Gastroesophageal sphincter (tissue), 4 donors: ENCODE measurements around the gene LRRC8C. TPM values are rescaled to one million over a fixed set of nuclear protein-coding genes. Genes with fewer than 3 reads are reported as not detected.

Source experiments
- ATAC-seq: fragments of 150-250 bp; one replicate; pipeline ENCODE4 v1.9.1; 2016; ENCODE audit warnings: mild to moderate bottlenecking, moderate library complexity
- H3K27ac ChIP-seq, 4 donors: fragments of 200-600 bp; sonication (generic) in 3 of 4; 1 replicate in 3 of 4; 2 replicates in 1 of 4; pipeline ENCODE4 v1.5.1; 2016 to 2019
- H3K27me3 ChIP-seq: fragments of 200-600 bp; sonication (generic); one replicate; pipeline ENCODE4 v1.5.1; 2019
- H3K36me3 ChIP-seq, 2 donors: fragments of 200-600 bp; sonication (generic); one replicate each; pipeline ENCODE4 v1.5.1; 2019; ENCODE audit warnings: control low read depth in 1 of 2
- H3K4me1 ChIP-seq, 3 donors: fragments of 200-600 bp; sonication (generic); 1 replicate in 2 of 3; 2 replicates in 1 of 3; pipeline ENCODE4 v1.5.1; 2016 to 2019; ENCODE audit warnings: control low read depth in 2 of 3
- H3K4me3 ChIP-seq, 2 donors: fragments of 200-600 bp; sonication (generic); one replicate each; pipeline ENCODE4 v1.5.1; 2019; ENCODE audit warnings: mild to moderate bottlenecking in 1 of 2, moderate library complexity in 1 of 2
- H3K9me3 ChIP-seq, 3 donors: fragments of 200-600 bp; sonication (generic); one replicate each; pipeline ENCODE4 v1.5.1; 2017 to 2019; ENCODE audit warnings: control low read depth in 2 of 3
- CTCF ChIP-seq, 4 experiments: fragments of 200-600 bp in 2 of 4; fragments of 450-650 bp in 2 of 4; sonication (generic) in 1 of 4; IDR thresholded peaks; one replicate each; pipeline ENCODE4 v1.5.1; 2017 to 2019; ENCODE audit warnings: antibody characterized with exemption in 4 of 4, mild to moderate bottlenecking in 2 of 4, moderate library complexity in 2 of 4
- EP300 ChIP-seq: sonication (generic); formaldehyde crosslinking; IDR thresholded peaks from one replicate; pipeline ENCODE4 v1.6.1; 2017; ENCODE audit warnings: antibody characterized with exemption, mild to moderate bottlenecking
- POLR2A ChIP-seq, 2 donors: fragments of 450-650 bp; IDR thresholded peaks; one replicate each; pipeline ENCODE4 v1.6.1; 2017; ENCODE audit warnings: antibody characterized with exemption in 2 of 2, mild to moderate bottlenecking in 2 of 2, moderate library complexity in 1 of 2
- POLR2AphosphoS5 ChIP-seq: sonication (generic); formaldehyde crosslinking; IDR thresholded peaks from one replicate; pipeline ENCODE4 v1.6.1; 2017; ENCODE audit warnings: antibody characterized with exemption
- WGBS, 2 donors: methylation state at CpG; one replicate each; pipeline ENCODE4 v1.1.5; 2018; ENCODE audit warnings: low coverage in 1 of 2; 5-methylcytosine and 5-hydroxymethylcytosine counted together
- total RNA-seq, 4 donors: library from RNA; depleted of rRNA; stranded (reverse); fragments of >200 nt; gene quantifications; one replicate each; pipeline ENCODE4 v1.1.0, GENCODE V29; 2016

The LRRC8C gene
- total RNA-seq, 4 donors from 2014 or later, result 5.4 to 9.6 (median 6.2) TPM

GRCh38 chr1:89686520-89686919, 53.6 kb downstream of the LRRC8C start:
- Histone ChIP-seq H3K27ac (no peak overlapping the region), H3K36me3 (peaks cover 0 to 8% of the 10 kb centered on the region in 2 donors), H3K4me3 (no peak overlapping the region), H3K9me3 (no peaks in the 10 kb centered on the region), H3K27me3 (no peaks in the 10 kb centered on the region), H3K4me1 (no peaks in the 10 kb centered on the region)
- ATAC-seq, result no peak
- no peak for TF ChIP-seq POLR2AphosphoS5
- TF ChIP-seq POLR2A (IDR thresholded peaks at IDR 0.05), result no peak
- TF ChIP-seq EP300, result no peak
- TF ChIP-seq CTCF (IDR thresholded peaks at IDR 0.05), result no peak
- 71 to 100% methylated on average over 3 to 4 of the region's 5 CpGs for WGBS, 2 donors

- TF ChIP-seq POLR2A (IDR thresholded peaks at IDR 0.05) (no peak), EP300 (no peak), POLR2AphosphoS5 (no peak), CTCF (IDR thresholded peaks at IDR 0.05) (no peak)
- ATAC-seq, result no peak
- Histone ChIP-seq H3K4me1 (peaks cover 0 to 6% (median 0%) of the 10 kb centered on the region in 3 donors), H3K36me3 (peaks cover 0 to 8% of the 10 kb centered on the region in 2 donors), H3K27me3 (no peaks in the 10 kb centered on the region), H3K4me3 (no peak overlapping the region), H3K27ac (no peak overlapping the region), H3K9me3 (no peaks in the 10 kb centered on the region)
These were observed 54.3 kb downstream of the LRRC8C start for GRCh38 chr1:89687254-89687653.

GRCh38 chr1:89688607-89689006, 55.7 kb downstream of the LRRC8C start:
- H3K27me3 ChIP-seq, result no peaks in the 10 kb centered on the region
- H3K4me3 ChIP-seq, result no peak overlapping the region
- no peaks in the 10 kb centered on the region for H3K9me3 ChIP-seq
- TF ChIP-seq POLR2A (IDR thresholded peaks at IDR 0.05) (no peak), CTCF (IDR thresholded peaks at IDR 0.05) (no peak), EP300 (no peak), POLR2AphosphoS5 (no peak)
- WGBS, 2 donors, result 62 to 90% methylated on average over 1 of the region's 1 CpG
- peaks cover 0 to 8% of the 10 kb centered on the region in 2 donors for H3K36me3 ChIP-seq
- no peak for ATAC-seq
- H3K4me1 ChIP-seq, result peaks cover 0 to 12% (median 4%) of the 10 kb centered on the region in 3 donors
- no peak overlapping the region for H3K27ac ChIP-seq

GRCh38 chr1:89689234-89689633, 56.3 kb downstream of the LRRC8C start:
- H3K27me3 ChIP-seq, result no peaks in the 10 kb centered on the region
- 86 to 87% methylated on average over 3 of the region's 3 CpGs for WGBS, 2 donors
- peaks cover 0 to 8% of the 10 kb centered on the region in 2 donors for H3K36me3 ChIP-seq
- no peak for TF ChIP-seq CTCF (IDR thresholded peaks at IDR 0.05)
- no peak for TF ChIP-seq EP300
- no peak for TF ChIP-seq POLR2A (IDR thresholded peaks at IDR 0.05)
- TF ChIP-seq POLR2AphosphoS5, result no peak
- no peak for ATAC-seq
- no peak overlapping the region for H3K4me3 ChIP-seq
- peaks cover 0 to 12% (median 4%) of the 10 kb centered on the region in 3 donors for H3K4me1 ChIP-seq
- H3K27ac ChIP-seq, result no peak overlapping the region
- H3K9me3 ChIP-seq, result no peaks in the 10 kb centered on the region

- Histone ChIP-seq H3K9me3 (no peaks in the 10 kb centered on the region), H3K27ac (no peak overlapping the region), H3K4me3 (no peak overlapping the region), H3K36me3 (peaks cover 0 to 8% of the 10 kb centered on the region in 2 donors), H3K27me3 (no peaks in the 10 kb centered on the region), H3K4me1 (peaks cover 0 to 19% (median 4%) of the 10 kb centered on the region in 3 donors)
- TF ChIP-seq POLR2A (IDR thresholded peaks at IDR 0.05) (no peak), CTCF (IDR thresholded peaks at IDR 0.05) (no peak), EP300 (no peak), POLR2AphosphoS5 (no peak)
- ATAC-seq, result no peak
- 95 to 96% methylated on average over 2 of the region's 4 CpGs for WGBS, 2 donors
These were observed 57.7 kb downstream of the LRRC8C start for GRCh38 chr1:89690595-89690994.
